SK-N-SH (cell line): ENCODE data around the gene TXN. TPM values are rescaled to one million over a fixed set of nuclear protein-coding genes. Genes with fewer than 3 reads are reported as not detected.

ENCODE experiments used
- CTCF ChIA-PET: fragments of 300-600, 350-600 bp; formaldehyde crosslinking; extraction: SDS; loops from one replicate; lab custom pipeline; 2021; lab: Yijun Ruan, JAX
- POLR2A ChIA-PET: fragments of 350-600 bp; sonication (Branson Sonifier 250); formaldehyde crosslinking; extraction: SDS; loops from one replicate; lab custom pipeline; 2020; ENCODE audit warnings: antibody characterized with exemption, inconsistent platforms; lab: Yijun Ruan, JAX
- DNase-seq: peaks from one replicate; pipeline ENCODE4 v3.0.0; 2012
- H2AFZ ChIP-seq: fragments of 200-600 bp; sonication (generic); 2 replicates; pipeline ENCODE4 v1.8.1; 2016; ENCODE audit warnings: antibody characterized with exemption, mild to moderate bottlenecking, low read depth
- H3F3A ChIP-seq: fragments of 200-600 bp; sonication (generic); replicated peaks from 2 replicates; pipeline ENCODE3; 2016; ENCODE audit warnings: antibody characterized with exemption, mild to moderate bottlenecking; ENCODE audit not compliant: insufficient read depth
- H3K27ac ChIP-seq, 2 experiments: fragments of 200-500 bp in 1 of 2; fragments of 200-600 bp in 1 of 2; sonication (Bioruptor generic) in 1 of 2; sonication (generic), shearing (Covaris generic) in 1 of 2; 2 replicates each; pipeline versions ENCODE4 v1.5.1 to v1.6.1; 2014 to 2016; ENCODE audit warnings: low read depth in 2 of 2, inconsistent platforms in 1 of 2, low read length in 1 of 2, mild to moderate bottlenecking in 1 of 2, mixed read lengths in 1 of 2
- H3K27me3 ChIP-seq: fragments of 200-600 bp; sonication (generic), shearing (Covaris generic); 2 replicates; pipeline ENCODE4 v1.6.1; 2016; ENCODE audit warnings: mixed run types; ENCODE audit not compliant: insufficient read depth
- H3K36me3 ChIP-seq, 2 experiments: fragments of 200-500 bp in 1 of 2; fragments of 200-600 bp in 1 of 2; sonication (Bioruptor generic) in 1 of 2; sonication (generic) in 1 of 2; replicated peaks in 1 of 2; 2 replicates each; pipeline versions ENCODE3 to v1.5.1; 2014 to 2016; ENCODE audit warnings: low read length in 1 of 2, mild to moderate bottlenecking in 1 of 2; ENCODE audit not compliant: insufficient read depth in 2 of 2, control insufficient read depth in 1 of 2
- H3K4me1 ChIP-seq, 2 experiments: fragments of 200-500 bp in 1 of 2; fragments of 200-600 bp in 1 of 2; sonication (Bioruptor generic) in 1 of 2; sonication (generic), shearing (Covaris generic) in 1 of 2; 2 replicates each; pipeline versions ENCODE4 v1.5.1 to v1.6.1; 2014 to 2016; ENCODE audit warnings: low read depth in 1 of 2, low read length in 1 of 2, mixed run types in 1 of 2; ENCODE audit not compliant: insufficient read depth in 2 of 2, control insufficient read depth in 1 of 2
- H3K4me2 ChIP-seq: fragments of 200-600 bp; sonication (generic), shearing (Covaris generic); 2 replicates; pipeline ENCODE4 v1.6.1; 2017; ENCODE audit warnings: mixed run types
- H3K4me3 ChIP-seq, 2 experiments: fragments of 200-500 bp in 1 of 2; fragments of 200-600 bp in 1 of 2; sonication (Bioruptor generic) in 1 of 2; sonication (generic), shearing (Covaris generic) in 1 of 2; 2 replicates each; pipeline versions ENCODE4 v1.5.1 to v1.8.1; 2014 to 2016; ENCODE audit warnings: low read depth in 2 of 2, inconsistent platforms in 1 of 2, low read length in 1 of 2, mild to moderate bottlenecking in 1 of 2, mixed read lengths in 1 of 2, moderate library complexity in 1 of 2
- H3K79me2 ChIP-seq: fragments of 200-600 bp; sonication (generic); 2 replicates; pipeline ENCODE4 v1.8.1; 2017; ENCODE audit warnings: mild to moderate bottlenecking; ENCODE audit not compliant: insufficient read depth
- H3K9ac ChIP-seq: fragments of 200-600 bp; sonication (generic); 2 replicates; pipeline ENCODE4 v1.6.1; 2017; ENCODE audit warnings: mixed run types
- H3K9me2 ChIP-seq: fragments of 200-600 bp; sonication (generic); 2 replicates; pipeline ENCODE4 v1.6.1; 2017; ENCODE audit warnings: mixed run types
- H3K9me3 ChIP-seq: fragments of 200-600 bp; sonication (generic); 2 replicates; pipeline ENCODE4 v1.6.1; 2017; ENCODE audit warnings: mixed run types, mild to moderate bottlenecking, moderate library complexity
- H4K20me1 ChIP-seq: fragments of 200-600 bp; sonication (generic); 2 replicates; pipeline ENCODE4 v1.6.1; 2017; ENCODE audit warnings: mild to moderate bottlenecking, mixed run types; ENCODE audit not compliant: insufficient read depth
- CHD2 ChIP-seq: fragments of 150-350 bp; IDR thresholded peaks from 2 replicates; pipeline ENCODE4 v1.6.1; 2018; ENCODE audit warnings: low read length; ENCODE audit not compliant: partially characterized antibody
- CTCF ChIP-seq: fragments of 200-600 bp; sonication (generic); IDR thresholded peaks from 2 replicates; pipeline ENCODE4 v1.6.1; 2017; ENCODE audit warnings: antibody characterized with exemption, mild to moderate bottlenecking, moderate library complexity
- EP300 ChIP-seq, 2 experiments: IDR thresholded peaks; 2 replicates each; pipeline versions ENCODE4 v1.4.0 to v1.6.1; 2012; ENCODE audit warnings: borderline replicate concordance in 1 of 2, low read depth in 1 of 2, low read length in 1 of 2
- FOXJ3 ChIP-seq: sonication (generic); formaldehyde crosslinking; IDR thresholded peaks from 2 replicates; pipeline ENCODE4 v1.5.1; 2020; ENCODE audit warnings: mild to moderate bottlenecking, missing genetic modification reagents
- FOXM1 ChIP-seq: IDR thresholded peaks from 2 replicates; pipeline ENCODE4 v1.4.0; 2012; ENCODE audit warnings: low read depth, mild to moderate bottlenecking
- GATA2 ChIP-seq: sonication (generic); formaldehyde crosslinking; IDR thresholded peaks from 2 replicates; pipeline ENCODE4 v1.5.0; 2020; ENCODE audit warnings: mild to moderate bottlenecking, missing genetic modification reagents
- MAX ChIP-seq: IDR thresholded peaks from 2 replicates; pipeline ENCODE4 v1.4.0; 2012; ENCODE audit warnings: low read depth
- PBX3 ChIP-seq: IDR thresholded peaks from 2 replicates; pipeline ENCODE4; 2012
- REST ChIP-seq: IDR thresholded peaks from 2 replicates; pipeline ENCODE4 v1.6.1; 2012; ENCODE audit warnings: mild to moderate bottlenecking, low read depth, low read length, moderate library complexity
- RFX5 ChIP-seq: IDR thresholded peaks from 2 replicates; pipeline ENCODE4 v1.6.1; 2012; ENCODE audit warnings: mild to moderate bottlenecking, improper control_type of control experiment, low read length
- SMC3 ChIP-seq: IDR thresholded peaks from 2 replicates; pipeline ENCODE4 v1.6.1; 2012; ENCODE audit warnings: low read depth, low read length, improper control_type of control experiment
- TAF1 ChIP-seq: IDR thresholded peaks from 2 replicates; pipeline ENCODE4 v1.6.1; 2012; ENCODE audit warnings: low read depth, mild to moderate bottlenecking, low read length, moderate library complexity, borderline replicate concordance
- TCF12 ChIP-seq: IDR thresholded peaks from 2 replicates; pipeline ENCODE4 v1.4.0; 2012
- YY1 ChIP-seq: IDR thresholded peaks from 2 replicates; pipeline ENCODE4 v1.4.0; 2012; ENCODE audit warnings: low read depth, mild to moderate bottlenecking
- WGBS: methylation state at CpG from one replicate; pipeline ENCODE4 v1.1.6; 2017; ENCODE audit warnings: low lambda C conversion rate; 5-methylcytosine and 5-hydroxymethylcytosine counted together
- polyA plus RNA-seq, 3 experiments: library from polyadenylated mRNA; depleted of rRNA; stranded (reverse); fragments of >200 nt; gene quantifications; 2 replicates each; pipeline ENCODE4 v1.2.3, GENCODE V29; 2012

The TXN gene
- polyA plus RNA-seq, 1 of the 3 experiments (the other 2 are of a cell fraction) = 281 TPM

GRCh38 chr9:110224583-110224982 lies 31.7 kb downstream of the TXN start:
- Histone ChIP-seq H3K36me3 (no peaks in the 10 kb centered on the region), H3K9me3 (no peaks in the 10 kb centered on the region), H3K4me1 (no peaks in the 10 kb centered on the region)
- no peak for TF ChIP-seq SMC3
- TF ChIP-seq GATA2 (CRISPR knock-in tag) = no peak
- TF ChIP-seq TCF12 = no peak
- TF ChIP-seq, all 33 proteins: peak for 0
- H3K79me2 ChIP-seq = no peaks in the 10 kb centered on the region
- H3K9ac ChIP-seq = no peak overlapping the region
- CTCF ChIA-PET = no interaction called here
- no peak for DNase-seq
- H3K27me3 ChIP-seq = peaks cover 4% of the 10 kb centered on the region; the same call in 1 of the 2 replicates
- no peaks in the 10 kb centered on the region for H3F3A ChIP-seq
- POLR2A ChIA-PET = no interaction called here
- no peak overlapping the region for H2AFZ ChIP-seq
- no peaks in the 10 kb centered on the region for H4K20me1 ChIP-seq
- no peak overlapping the region for H3K27ac ChIP-seq
- 65% methylated on average over 3 of the region's 3 CpGs for WGBS
- H3K9me2 ChIP-seq = no peaks in the 10 kb centered on the region
- no peak overlapping the region for H3K4me2 ChIP-seq
- no peak overlapping the region for H3K4me3 ChIP-seq

GRCh38 chr9:110220809-110221208 lies 35.5 kb downstream of the TXN start:
- Histone ChIP-seq H3K9me2 (no peaks in the 10 kb centered on the region), H4K20me1 (no peaks in the 10 kb centered on the region), H3K79me2 (no peaks in the 10 kb centered on the region), H3K9me3 (no peaks in the 10 kb centered on the region), H2AFZ (no peak overlapping the region), H3K4me2 (no peak overlapping the region), H3K27me3 (0 out of 2 replicates have a peak, but pooled peaks cover 7% of the 10 kb centered on the region), H3K9ac (no peak overlapping the region), H3K27ac (no peak overlapping the region), H3F3A (no peaks in the 10 kb centered on the region), H3K4me3 (no peak overlapping the region), H3K4me1 (no peaks in the 10 kb centered on the region), H3K36me3 (no peaks in the 10 kb centered on the region)
- CTCF ChIA-PET = interaction anchor here (1.2 to 5.0 kb wide), 2 partner anchors 17 to 37 kb away, joined by 3 to 59 read pairs; no protein-coding TSS in a partner anchor
- POLR2A ChIA-PET = no interaction called here
- TF ChIP-seq TCF12 (no peak), PBX3 (no peak), FOXJ3 (CRISPR knock-in tag) (no peak), MAX (no peak), RFX5 (no peak), YY1 (no peak), CHD2 (no peak), TAF1 (no peak), CTCF (no peak), FOXM1 (no peak), EP300 (IDR thresholded peaks at IDR 0.05; ENCODE audit: borderline replicate concordance in 1 of 2, low read depth in 1 of 2, low read length in 1 of 2) (no peak), REST (no peak)
- 68% methylated on average over 3 of the region's 3 CpGs for WGBS
- no peak for DNase-seq
